IMR-90 (cell line): ENCODE data around the gene CLEC14A. TPM values are rescaled to one million over a fixed set of nuclear protein-coding genes. Genes with fewer than 3 reads are reported as not detected.

ENCODE experiments used
- ATAC-seq: fragments of 200-7000 bp; cut with Tn5 transposase; 2 replicates; pipeline ENCODE4 v1.9.1; 2020; ENCODE audit warnings: low read depth, mild to moderate bottlenecking, moderate library complexity
- BruUV-seq: library from RNA; stranded (reverse); fragments of 400-500 nt; replicated peaks from 2 replicates; lab custom pipeline; 2021; lab: Mats Ljungman, UMichigan
- CTCF ChIA-PET: fragments of 300-600 bp; formaldehyde crosslinking; extraction: SDS; loops from one replicate; lab custom pipeline; 2021; ENCODE audit warnings: antibody characterized with exemption; lab: Yijun Ruan, JAX
- POLR2A ChIA-PET: fragments of 300-600 bp; sonication (Branson Sonifier 250); formaldehyde crosslinking; loops from one replicate; lab custom pipeline; 2022; ENCODE audit warnings: antibody characterized with exemption; ENCODE audit not compliant: unreplicated experiment; lab: Charles Lee
- DNase-seq: peaks from one replicate; pipeline ENCODE4 v3.0.0; 2013
- H2AFZ ChIP-seq: replicated peaks from 2 replicates; pipeline ENCODE3; 2013; ENCODE audit warnings: low read length, mild to moderate bottlenecking; ENCODE audit not compliant: poor library complexity
- H2AK5ac ChIP-seq: 2 replicates; pipeline ENCODE4 v1.6.1; 2013; ENCODE audit warnings: low read depth, low read length, inconsistent platforms
- H2AK9ac ChIP-seq: replicated peaks from 2 replicates; pipeline ENCODE3; 2013; ENCODE audit warnings: mild to moderate bottlenecking, low read depth, low read length, moderate library complexity; ENCODE audit not compliant: poor library complexity
- H2BK120ac ChIP-seq: 2 replicates; pipeline ENCODE4 v1.6.1; 2013; ENCODE audit warnings: low read depth, low read length, inconsistent platforms
- H2BK15ac ChIP-seq: 3 replicates; pipeline ENCODE4 v1.6.1; 2013; ENCODE audit warnings: low read depth, low read length, inconsistent platforms
- H2BK20ac ChIP-seq: 2 replicates; pipeline ENCODE4 v1.6.1; 2013; ENCODE audit warnings: low read depth, mild to moderate bottlenecking, inconsistent platforms, low read length, moderate library complexity
- H2BK5ac ChIP-seq: 2 replicates; pipeline ENCODE4 v1.6.1; 2013; ENCODE audit warnings: mild to moderate bottlenecking, low read depth, low read length, inconsistent platforms; ENCODE audit not compliant: poor library complexity, severe bottlenecking
- H3K14ac ChIP-seq: replicated peaks from 2 replicates; pipeline ENCODE4 v1.6.1; 2013; ENCODE audit warnings: low read depth, low read length, inconsistent platforms
- H3K18ac ChIP-seq: 2 replicates; pipeline ENCODE4 v1.6.1; 2013; ENCODE audit warnings: low read depth, low read length, control low read depth
- H3K23ac ChIP-seq: 2 replicates; pipeline ENCODE4 v1.6.1; 2013; ENCODE audit warnings: low read depth, low read length, inconsistent platforms
- H3K27ac ChIP-seq: 2 replicates; pipeline ENCODE4 v1.5.1; 2013; ENCODE audit warnings: mild to moderate bottlenecking, control low read depth, low read length; ENCODE audit not compliant: insufficient read depth
- H3K27me3 ChIP-seq: 2 replicates; pipeline ENCODE4 v1.6.1; 2013; ENCODE audit warnings: low read length; ENCODE audit not compliant: control insufficient read depth, insufficient read depth
- H3K36me3 ChIP-seq: 2 replicates; pipeline ENCODE4 v1.6.1; 2013; ENCODE audit warnings: low read length, mixed read lengths; ENCODE audit not compliant: control insufficient read depth, insufficient read depth
- H3K4ac ChIP-seq: 2 replicates; pipeline ENCODE4 v1.6.1; 2013; ENCODE audit warnings: low read depth, low read length, inconsistent platforms
- H3K4me1 ChIP-seq: 2 replicates; pipeline ENCODE4 v1.6.1; 2013; ENCODE audit warnings: low read length, mixed read lengths; ENCODE audit not compliant: control insufficient read depth, insufficient read depth
- H3K4me2 ChIP-seq: 2 replicates; pipeline ENCODE4 v1.6.1; 2013; ENCODE audit warnings: low read depth, mild to moderate bottlenecking, control low read depth, low read length, moderate library complexity
- H3K4me3 ChIP-seq: 2 replicates; pipeline ENCODE4 v1.5.1; 2013; ENCODE audit warnings: low read depth, mild to moderate bottlenecking, control low read depth, low read length, moderate library complexity; ENCODE audit not compliant: insufficient read depth
- H3K56ac ChIP-seq: 2 replicates; pipeline ENCODE4 v1.6.1; 2013; ENCODE audit warnings: low read length, inconsistent platforms; ENCODE audit not compliant: insufficient read depth; ENCODE audit errors: extremely low read depth
- H3K79me1 ChIP-seq, 2 experiments: 2 replicates each; pipeline ENCODE4 v1.6.1; 2013; ENCODE audit warnings: low read length in 2 of 2, inconsistent platforms in 1 of 2, low read depth in 1 of 2
- H3K9ac ChIP-seq: 2 replicates; pipeline ENCODE4 v1.6.1; 2013; ENCODE audit warnings: low read depth, low read length, control low read depth
- H3K9me1 ChIP-seq: 2 replicates; pipeline ENCODE4 v1.6.1; 2013; ENCODE audit warnings: low read length, inconsistent platforms; ENCODE audit not compliant: insufficient read depth
- H3K9me3 ChIP-seq: 2 replicates; pipeline ENCODE4 v1.6.1; 2013; ENCODE audit warnings: low read length; ENCODE audit not compliant: control insufficient read depth, insufficient read depth
- H4K20me1 ChIP-seq: 2 replicates; pipeline ENCODE4 v1.6.1; 2013; ENCODE audit warnings: low read length, inconsistent platforms; ENCODE audit not compliant: insufficient read depth
- H4K5ac ChIP-seq: 2 replicates; pipeline ENCODE4 v1.6.1; 2013; ENCODE audit warnings: mild to moderate bottlenecking, low read depth, low read length, control low read depth
- H4K8ac ChIP-seq, 2 experiments: 2 replicates each; pipeline ENCODE4 v1.6.1; 2013; ENCODE audit warnings: low read depth in 2 of 2, low read length in 2 of 2, control low read depth in 1 of 2, inconsistent platforms in 1 of 2
- H4K91ac ChIP-seq: 2 replicates; pipeline ENCODE4 v1.6.1; 2013; ENCODE audit warnings: low read depth, low read length, inconsistent platforms; ENCODE audit not compliant: insufficient read depth
- BHLHE40 ChIP-seq: fragments of 150-350 bp; IDR thresholded peaks from 2 replicates; pipeline ENCODE4 v1.6.1; 2016; ENCODE audit warnings: mild to moderate bottlenecking, low read depth, low read length
- CEBPB ChIP-seq: IDR thresholded peaks from 2 replicates; pipeline ENCODE4 v1.6.1; 2012; ENCODE audit warnings: low read depth, low read length, improper control_type of control experiment
- CHD1 ChIP-seq: IDR thresholded peaks from 2 replicates; pipeline ENCODE4 v1.6.1; 2012; ENCODE audit warnings: low read depth, low read length, improper control_type of control experiment
- MAFK ChIP-seq: IDR thresholded peaks from 2 replicates; pipeline ENCODE4 v1.6.1; 2012; ENCODE audit warnings: low read depth, low read length, improper control_type of control experiment
- MAZ ChIP-seq: IDR thresholded peaks from 2 replicates; pipeline ENCODE4 v1.6.1; 2012; ENCODE audit warnings: low read depth, mild to moderate bottlenecking, low read length, improper control_type of control experiment, moderate library complexity, borderline replicate concordance
- MXI1 ChIP-seq: IDR thresholded peaks from 2 replicates; pipeline ENCODE4 v1.6.1; 2012; ENCODE audit warnings: low read depth, mild to moderate bottlenecking, low read length, moderate library complexity, borderline replicate concordance
- NFE2L2 ChIP-seq: fragments of 150-350 bp; IDR thresholded peaks from 2 replicates; pipeline ENCODE4 v1.6.1; 2016; ENCODE audit warnings: low read depth, mild to moderate bottlenecking, low read length
- RAD21 ChIP-seq: IDR thresholded peaks from 2 replicates; pipeline ENCODE4 v1.6.1; 2012; ENCODE audit warnings: low read length, improper control_type of control experiment
- RCOR1 ChIP-seq: IDR thresholded peaks from 2 replicates; pipeline ENCODE4 v1.6.1; 2012; ENCODE audit warnings: mild to moderate bottlenecking, low read length, improper control_type of control experiment; ENCODE audit not compliant: insufficient replicate concordance
- SMC3 ChIP-seq: fragments of 150-350 bp; IDR thresholded peaks from 2 replicates; pipeline ENCODE4 v1.6.1; 2016; ENCODE audit warnings: low read depth, mild to moderate bottlenecking, antibody characterized with exemption, low read length, moderate library complexity
- USF2 ChIP-seq: fragments of 150-350 bp; IDR thresholded peaks from 2 replicates; pipeline ENCODE4 v1.6.1; 2017; ENCODE audit warnings: mild to moderate bottlenecking, antibody characterized with exemption, low read length, low read depth
- WGBS, 2 experiments: methylation state at CpG; one replicate each; pipeline versions ENCODE4 v1.1.5 to v1.1.7; 2013; ENCODE audit warnings: missing lambda C conversion rate in 2 of 2; ENCODE audit not compliant: insufficient read length in 1 of 2; ENCODE audit errors: extremely low coverage in 2 of 2; 5-methylcytosine and 5-hydroxymethylcytosine counted together
- dilution Hi-C: fragments of 300-500 bp; cut with HindIII; formaldehyde crosslinking; loops from one replicate; pipeline ENCODE4 v1.14.3; 2018; ENCODE audit warnings: low sequenced_read_pairs; ENCODE audit not compliant: unreplicated experiment
- in situ Hi-C: fragments of 300-500 bp; cut with MboI; formaldehyde crosslinking; loops from 3 replicates; pipeline ENCODE4 v1.14.3; 2019; ENCODE audit warnings: low sequenced_read_pairs, inconsistent platforms, mixed read lengths
- intact Hi-C: fragments of 100-400 bp; cut with micrococcal nuclease; formaldehyde crosslinking; loops from 2 replicates; pipeline ENCODE4 v1.10.0; 2022
- polyA plus RNA-seq, 3 experiments: library from polyadenylated mRNA; depleted of rRNA; stranded (reverse); fragments of >200 nt; gene quantifications; 2 replicates each; pipeline ENCODE4 v1.2.3, GENCODE V29; 2012; ENCODE audit warnings: low replicate concordance in 1 of 3
- total RNA-seq: library from RNA; depleted of rRNA; stranded (reverse); fragments of >200 nt; gene quantifications from 2 replicates; pipeline ENCODE4 v1.2.3, GENCODE V29; 2012
- TF ChIP-seq, protein P1 (sequence below): fragments of 150-350 bp; IDR thresholded peaks from 2 replicates; pipeline ENCODE4 v1.6.1; 2016; ENCODE audit warnings: low read depth, mild to moderate bottlenecking, low read length, moderate library complexity, borderline replicate concordance

CLEC14A gene
- total and polyA plus RNA-seq, 2 of the 4 experiments (the other 2 are of a cell fraction), result 3.0 to 6.2 TPM

GRCh38 chr14:38208618-38209562, 47.0 kb downstream of the CLEC14A start:
- peaks cover 0 to 20% of the 10 kb centered on the region in 2 experiments; a peak in 2 of 4 replicates for H3K79me1 ChIP-seq
- ChIA-PET CTCF (interaction anchor here (0.6 to 1.1 kb wide), 3 partner anchors 9 to 382 kb away, joined by 3 to 4 read pairs (median 3); no protein-coding TSS in a partner anchor), POLR2A (no interaction called here)
- dilution Hi-C loops, result no loop called here
- H3K27ac ChIP-seq, result peak overlapping the region; percentile 8; the same call in 1 of the 2 replicates
- H3K9me3 ChIP-seq, result peaks cover 2% of the 10 kb centered on the region; the same call in 1 of the 2 replicates
- peak overlapping the region; percentile 68 for H2BK5ac ChIP-seq
- 0% methylated on average over 2 of the region's 59 CpGs; no CpG with 5 or more reads in 1 of the 2 experiments for WGBS, 2 experiments
- H3K9ac ChIP-seq, result peak overlapping the region; percentile 38; the same call in 1 of the 2 replicates
- H3K14ac ChIP-seq, result peak overlapping the region; percentile 38
- H3K9me1 ChIP-seq, result peaks cover 9% of the 10 kb centered on the region; the same call in 1 of the 2 replicates
- ATAC-seq (peak; percentile 79), DNase-seq (peak; percentile 74)
- peak overlapping the region; percentile 90 for H2AFZ ChIP-seq
- H3K4me2 ChIP-seq, result peak overlapping the region; percentile 85
- H3K23ac ChIP-seq, result peak overlapping the region; percentile 79
- H2AK5ac ChIP-seq, result peak overlapping the region; percentile 88
- H3K27me3 ChIP-seq, result no peaks in the 10 kb centered on the region
- peak overlapping the region; percentile 80 for H2AK9ac ChIP-seq
- BruUV-seq, result no TSS peak
- H3K4ac ChIP-seq, result peak overlapping the region; percentile 74
- H3K18ac ChIP-seq, result peak overlapping the region; percentile 49; the same call in 1 of the 2 replicates
- H4K20me1 ChIP-seq, result no peaks in the 10 kb centered on the region
- intact Hi-C loops, result loop anchor here (1.0 kb wide), 2 partner anchors 223 to 391 kb away; no protein-coding TSS in a partner anchor
- no peak overlapping the region for H3K56ac ChIP-seq
- peak overlapping the region; percentile 85; the same call in 1 of the 2 replicates for H2BK20ac ChIP-seq
- H4K91ac ChIP-seq, result peak overlapping the region; percentile 83
- H2BK120ac ChIP-seq, result peak overlapping the region; percentile 74
- in situ Hi-C loops, result loop anchor here (10.0 kb wide), 2 partner anchors 304 to 656 kb away; no protein-coding TSS in a partner anchor
- H3K36me3 ChIP-seq, result no peaks in the 10 kb centered on the region
- peak overlapping the region; percentile 61 for H3K4me3 ChIP-seq
- peak overlapping the region; percentile 67 to 82 for H4K8ac ChIP-seq
- peak overlapping the region; percentile 91; the same call in 2 of the 3 replicates for H2BK15ac ChIP-seq
- peak overlapping the region; percentile 61; the same call in 1 of the 2 replicates for H4K5ac ChIP-seq
- peaks cover 11% of the 10 kb centered on the region; the same call in 1 of the 2 replicates for H3K4me1 ChIP-seq
- no peak for TF ChIP-seq CEBPB
- TF ChIP-seq RAD21, result peak; percentile 63
- no peak for TF ChIP-seq MXI1
- no peak for TF ChIP-seq NFE2L2
- peak; percentile 38 for TF ChIP-seq SMC3
- TF ChIP-seq RCOR1, result no peak
- TF ChIP-seq, protein P1, sequence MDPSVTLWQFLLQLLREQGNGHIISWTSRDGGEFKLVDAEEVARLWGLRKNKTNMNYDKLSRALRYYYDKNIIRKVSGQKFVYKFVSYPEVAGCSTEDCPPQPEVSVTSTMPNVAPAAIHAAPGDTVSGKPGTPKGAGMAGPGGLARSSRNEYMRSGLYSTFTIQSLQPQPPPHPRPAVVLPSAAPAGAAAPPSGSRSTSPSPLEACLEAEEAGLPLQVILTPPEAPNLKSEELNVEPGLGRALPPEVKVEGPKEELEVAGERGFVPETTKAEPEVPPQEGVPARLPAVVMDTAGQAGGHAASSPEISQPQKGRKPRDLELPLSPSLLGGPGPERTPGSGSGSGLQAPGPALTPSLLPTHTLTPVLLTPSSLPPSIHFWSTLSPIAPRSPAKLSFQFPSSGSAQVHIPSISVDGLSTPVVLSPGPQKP, result no peak
- TF ChIP-seq MAZ, result peak; percentile 56; the same call in 1 of the 2 replicates
- TF ChIP-seq BHLHE40, result no peak
- no peak for TF ChIP-seq USF2
- no peak for TF ChIP-seq MAFK
- TF ChIP-seq CHD1, result no peak
